ENCODE data around the gene FDXR. TPM values are rescaled to one million over a fixed set of nuclear protein-coding genes. Genes with fewer than 3 reads are reported as not detected.

Gene FDXR
- total and polyA plus RNA-seq, 12 donors: 2.4 to 6.3 (median 3.9) TPM

DNA sequence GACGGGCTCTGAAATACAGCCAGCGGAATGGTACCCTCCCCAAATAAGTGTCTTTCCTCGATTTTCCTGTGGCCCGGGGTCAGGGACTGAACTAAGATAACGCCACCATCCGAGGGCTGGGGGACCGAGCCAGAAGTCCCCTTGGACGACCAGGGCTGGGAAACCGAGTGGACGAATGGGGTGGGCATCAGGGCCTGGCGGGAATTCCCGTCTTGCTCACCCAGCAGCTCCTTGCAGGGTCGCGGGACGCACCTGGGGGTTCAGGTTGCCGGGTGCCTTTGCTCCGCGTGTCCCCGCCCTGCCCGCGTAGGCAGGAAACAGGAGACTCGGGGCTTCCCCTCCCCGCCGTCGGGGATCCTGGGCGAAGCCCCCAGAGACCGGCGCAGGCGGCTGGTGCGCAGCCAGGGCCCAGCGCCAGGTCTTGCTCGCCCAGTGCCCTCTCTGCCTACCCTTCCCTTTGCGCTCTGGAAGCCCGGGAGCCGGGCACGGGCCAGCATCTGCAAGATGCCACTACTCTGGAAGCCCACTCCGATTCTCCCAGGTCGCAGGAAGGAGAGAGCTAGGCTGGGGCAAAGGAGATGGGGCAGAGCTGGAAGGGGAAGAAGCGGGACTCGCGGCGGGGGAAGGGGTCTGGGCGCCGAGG lies 12.4 kb downstream of the FDXR start:
- intact Hi-C loops (cut with DNase I): loop anchor here in 8 of 10 donors (5.0 to 10.0 kb wide), 5 partner anchors 68 to 206 kb away; partner anchors contain the start of gene NHERF1 (in 2 of the 8)
- peaks cover 0 to 5% (median 0%) of the 10 kb centered on the region in 9 donors for H3K36me3 ChIP-seq
- DNase-seq: no peak
- peak in 1 of 8 donors; percentile 9 for ATAC-seq
- peaks cover 24 to 73% (median 55%) of the 10 kb centered on the region in 7 donors for H3K27me3 ChIP-seq
- H3K4me3 ChIP-seq: peak overlapping the region in 9 of 10 donors; percentile 17 to 55 (median 45)
- H3K27ac ChIP-seq: no peak overlapping the region
- peaks cover 9 to 33% (median 26%) of the 10 kb centered on the region in 9 donors for H3K4me1 ChIP-seq
- no peaks in the 10 kb centered on the region for H3K9me3 ChIP-seq
- WGBS, 2 donors: 4 to 5% methylated on average over 43 to 44 of the region's 44 CpGs
- TF ChIP-seq, protein P1, sequence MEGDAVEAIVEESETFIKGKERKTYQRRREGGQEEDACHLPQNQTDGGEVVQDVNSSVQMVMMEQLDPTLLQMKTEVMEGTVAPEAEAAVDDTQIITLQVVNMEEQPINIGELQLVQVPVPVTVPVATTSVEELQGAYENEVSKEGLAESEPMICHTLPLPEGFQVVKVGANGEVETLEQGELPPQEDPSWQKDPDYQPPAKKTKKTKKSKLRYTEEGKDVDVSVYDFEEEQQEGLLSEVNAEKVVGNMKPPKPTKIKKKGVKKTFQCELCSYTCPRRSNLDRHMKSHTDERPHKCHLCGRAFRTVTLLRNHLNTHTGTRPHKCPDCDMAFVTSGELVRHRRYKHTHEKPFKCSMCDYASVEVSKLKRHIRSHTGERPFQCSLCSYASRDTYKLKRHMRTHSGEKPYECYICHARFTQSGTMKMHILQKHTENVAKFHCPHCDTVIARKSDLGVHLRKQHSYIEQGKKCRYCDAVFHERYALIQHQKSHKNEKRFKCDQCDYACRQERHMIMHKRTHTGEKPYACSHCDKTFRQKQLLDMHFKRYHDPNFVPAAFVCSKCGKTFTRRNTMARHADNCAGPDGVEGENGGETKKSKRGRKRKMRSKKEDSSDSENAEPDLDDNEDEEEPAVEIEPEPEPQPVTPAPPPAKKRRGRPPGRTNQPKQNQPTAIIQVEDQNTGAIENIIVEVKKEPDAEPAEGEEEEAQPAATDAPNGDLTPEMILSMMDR (IDR thresholded peaks at IDR 0.05): no peak

DNA sequence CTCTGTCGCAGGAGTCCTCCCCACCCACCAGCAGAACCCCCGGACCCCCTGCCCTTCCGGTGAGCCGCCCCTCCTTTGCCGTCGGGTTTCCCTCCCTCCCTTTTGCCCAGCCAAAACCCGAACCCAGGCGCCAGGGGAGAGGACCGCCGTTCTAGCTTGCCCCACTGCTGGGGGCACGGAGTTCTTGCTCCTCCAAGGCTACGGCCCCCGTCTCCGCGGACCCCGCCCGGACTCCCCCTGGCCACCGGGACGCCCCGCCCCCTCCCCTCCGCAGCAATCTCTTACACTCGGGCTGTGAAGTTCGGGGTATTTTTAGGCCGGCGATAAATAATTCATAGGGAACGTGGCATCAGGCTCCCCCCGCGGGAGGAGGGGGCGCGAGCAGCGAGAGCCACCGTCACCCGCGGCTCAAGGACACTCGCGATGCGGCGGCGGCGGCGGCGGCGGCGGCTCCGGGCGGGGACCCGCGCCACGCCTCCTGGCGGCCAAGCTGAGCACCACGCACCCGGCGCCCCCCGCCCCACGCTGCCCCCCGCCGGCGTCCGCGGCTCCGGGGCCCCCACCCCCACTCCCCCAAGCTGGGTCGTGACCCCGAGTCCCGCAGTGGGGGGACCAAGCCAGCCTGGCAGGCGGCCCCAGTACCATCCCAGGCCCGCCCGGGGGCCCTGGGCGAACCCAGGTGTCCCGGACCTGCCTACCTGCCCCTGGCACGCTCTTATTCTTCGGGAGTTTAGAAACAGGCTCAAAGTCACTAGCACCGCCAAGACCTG lies 13.2 kb downstream of the FDXR start, which contains the start of gene GRIN2C:
Gene GRIN2C, minus strand, starts transcription at position 427 of the 770 bp plus-strand sequence. CDS start 4,793 bp downstream, outside the sequence.
- WGBS, 2 donors: 2 to 3% methylated on average over 48 to 72 of the region's 72 CpGs
- H3K27me3 ChIP-seq: peaks cover 24 to 80% (median 62%) of the 10 kb centered on the region in 7 donors
- H3K36me3 ChIP-seq: peaks cover 0 to 5% (median 0%) of the 10 kb centered on the region in 9 donors
- TF ChIP-seq, protein P1 (IDR thresholded peaks at IDR 0.05): peak; percentile 31 to 66 (median 35)
- intact Hi-C loops (cut with DNase I): loop anchor here in 8 of 10 donors (5.0 to 10.0 kb wide), 5 partner anchors 67 to 205 kb away; partner anchors contain the start of gene NHERF1 (in 2 of the 8)
- DNase-seq: no peak
- no peak within 1 kb of the TSS for H3K27ac ChIP-seq
- H3K9me3 ChIP-seq: no peaks in the 10 kb centered on the region
- H3K4me1 ChIP-seq: peaks cover 9 to 32% (median 25%) of the 10 kb centered on the region in 9 donors
- ATAC-seq: peak in 2 of 8 donors; percentile 9 to 11
- peak within 1 kb of the TSS in 9 of 10 donors; percentile 17 to 55 (median 45) for H3K4me3 ChIP-seq

DNA sequence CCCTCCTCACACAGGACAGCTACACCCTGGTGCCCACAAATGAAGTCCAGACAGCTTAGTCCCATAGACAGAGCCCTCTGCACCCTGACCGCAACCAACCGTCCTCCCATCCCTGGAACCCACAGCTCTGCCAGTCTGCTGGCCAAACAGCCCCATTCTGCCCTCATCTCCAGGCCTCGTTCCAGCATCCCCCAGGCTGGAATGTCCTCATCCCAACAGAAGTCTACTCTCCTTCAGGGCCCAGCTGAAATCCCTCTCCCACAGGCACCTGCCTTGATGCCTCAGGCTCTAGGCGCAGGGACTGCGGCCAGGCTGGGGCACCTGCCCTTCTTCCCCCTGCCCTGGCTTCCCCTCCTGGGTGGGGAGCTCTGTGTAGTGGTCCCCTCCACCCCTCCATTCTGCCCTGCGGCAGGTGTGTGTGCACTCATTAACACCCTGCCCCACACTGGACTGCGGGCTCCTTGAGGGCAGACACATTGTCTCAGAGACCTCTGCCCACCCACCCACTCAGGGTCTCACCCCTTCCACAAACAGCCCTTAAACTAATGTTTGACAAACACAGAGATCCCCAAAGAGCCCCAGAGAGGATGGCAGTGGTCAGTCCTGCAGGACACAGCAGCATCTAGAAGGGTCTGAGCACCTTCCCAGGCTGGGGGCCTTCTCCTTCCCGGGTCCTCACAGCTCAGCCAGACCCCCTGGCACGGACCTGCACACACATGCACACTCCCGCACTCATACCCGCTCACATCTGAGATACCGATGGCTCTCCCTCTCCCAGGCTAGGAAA lies 13.9 kb downstream of the FDXR start:
- DNase-seq (no peak), ATAC-seq (no peak)
- TF ChIP-seq, protein P1 (IDR thresholded peaks at IDR 0.05): no peak
- peaks cover 24 to 88% (median 69%) of the 10 kb centered on the region in 7 donors for H3K27me3 ChIP-seq
- no peak overlapping the region for H3K27ac ChIP-seq
- 51 to 53% methylated on average over 12 of the region's 12 CpGs for WGBS, 2 donors
- H3K4me3 ChIP-seq: no peak overlapping the region
- H3K36me3 ChIP-seq: peaks cover 0 to 1% (median 0%) of the 10 kb centered on the region in 9 donors
- H3K4me1 ChIP-seq: peaks cover 9 to 30% (median 25%) of the 10 kb centered on the region in 9 donors
- intact Hi-C loops (cut with DNase I): no loop called here
- H3K9me3 ChIP-seq: no peaks in the 10 kb centered on the region
